ENCODE results near the gene TNN. TPM values are rescaled to one million over a fixed set of nuclear protein-coding genes. Genes with fewer than 3 reads are reported as not detected.

The TNN gene
- total and polyA plus RNA-seq, 8 donors, result 0.38 to 2.5 (median 1.9) TPM; not detected in 1

- TF ChIP-seq CTCF (IDR thresholded peaks at IDR 0.05), result no peak
- intact Hi-C loops (cut with DNase I), result no loop called here
- no peak for ATAC-seq
- no peaks in the 10 kb centered on the region for H3K27me3 ChIP-seq
- H3K9me3 ChIP-seq, result no peaks in the 10 kb centered on the region
- H3K4me1 ChIP-seq, result peaks cover 0 to 9% of the 10 kb centered on the region in 2 donors
- DNase-seq, result no peak
- H3K4me3 ChIP-seq, result no peak overlapping the region
- H3K36me3 ChIP-seq, result peaks cover 0 to 81% of the 10 kb centered on the region in 2 donors
- H3K27ac ChIP-seq, result no peak overlapping the region
These were observed 97.1 kb downstream of the TNN start for GRCh38 chr1:175164751-175165150.

- H3K4me1 ChIP-seq, result peaks cover 0 to 20% of the 10 kb centered on the region in 2 donors
- H3K9me3 ChIP-seq, result no peaks in the 10 kb centered on the region
- H3K27ac ChIP-seq, result peak overlapping the region in 1 of 2 donors; percentile 14
- no peak for TF ChIP-seq CTCF (IDR thresholded peaks at IDR 0.05)
- no peak overlapping the region for H3K4me3 ChIP-seq
- DNase-seq (no peak), ATAC-seq (no peak)
- intact Hi-C loops (cut with DNase I), result no loop called here
- H3K36me3 ChIP-seq, result peaks cover 0 to 65% of the 10 kb centered on the region in 2 donors
- H3K27me3 ChIP-seq, result no peaks in the 10 kb centered on the region
These were observed 99.1 kb downstream of the TNN start for GRCh38 chr1:175166746-175167145.

DNA sequence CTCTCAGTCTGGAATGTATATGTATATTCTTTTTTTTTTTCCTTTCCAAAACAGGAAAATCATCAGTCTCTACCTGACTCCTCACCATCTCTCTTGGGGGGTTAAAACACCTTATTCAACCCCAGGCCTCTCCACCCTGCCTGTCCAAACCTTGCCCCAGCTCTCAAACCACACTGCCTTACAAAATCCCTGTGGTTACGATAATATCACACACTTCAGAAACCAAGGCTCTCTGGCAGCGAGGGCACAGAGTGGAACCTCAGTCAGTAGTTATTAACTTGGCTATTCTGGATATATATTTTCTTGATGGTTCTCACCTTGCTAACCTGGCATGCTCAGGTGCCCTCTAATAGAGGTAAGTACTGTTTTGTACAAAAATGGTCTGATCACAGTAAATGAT is 100.2 kb downstream of the TNN start:
- TF ChIP-seq CTCF (IDR thresholded peaks at IDR 0.05), result no peak
- Histone ChIP-seq H3K9me3 (no peaks in the 10 kb centered on the region), H3K27me3 (no peaks in the 10 kb centered on the region), H3K4me1 (peaks cover 0 to 23% of the 10 kb centered on the region in 2 donors), H3K4me3 (no peak overlapping the region), H3K27ac (no peak overlapping the region), H3K36me3 (peaks cover 0 to 65% of the 10 kb centered on the region in 2 donors)
- DNase-seq (no peak), ATAC-seq (no peak)
- intact Hi-C loops (cut with DNase I), result no loop called here

- no peak for TF ChIP-seq CTCF (IDR thresholded peaks at IDR 0.05)
- DNase-seq, result no peak
- ATAC-seq, result no peak
- H3K4me1 ChIP-seq, result peaks cover 0 to 23% of the 10 kb centered on the region in 2 donors
- intact Hi-C loops (cut with DNase I), result no loop called here
- no peaks in the 10 kb centered on the region for H3K9me3 ChIP-seq
- H3K4me3 ChIP-seq, result no peak overlapping the region
- H3K36me3 ChIP-seq, result peaks cover 0 to 60% of the 10 kb centered on the region in 2 donors
- H3K27ac ChIP-seq, result peak overlapping the region in 1 of 2 donors; percentile 72
- H3K27me3 ChIP-seq, result no peaks in the 10 kb centered on the region
These were observed 101.1 kb downstream of the TNN start for GRCh38 chr1:175168782-175169181.

DNA sequence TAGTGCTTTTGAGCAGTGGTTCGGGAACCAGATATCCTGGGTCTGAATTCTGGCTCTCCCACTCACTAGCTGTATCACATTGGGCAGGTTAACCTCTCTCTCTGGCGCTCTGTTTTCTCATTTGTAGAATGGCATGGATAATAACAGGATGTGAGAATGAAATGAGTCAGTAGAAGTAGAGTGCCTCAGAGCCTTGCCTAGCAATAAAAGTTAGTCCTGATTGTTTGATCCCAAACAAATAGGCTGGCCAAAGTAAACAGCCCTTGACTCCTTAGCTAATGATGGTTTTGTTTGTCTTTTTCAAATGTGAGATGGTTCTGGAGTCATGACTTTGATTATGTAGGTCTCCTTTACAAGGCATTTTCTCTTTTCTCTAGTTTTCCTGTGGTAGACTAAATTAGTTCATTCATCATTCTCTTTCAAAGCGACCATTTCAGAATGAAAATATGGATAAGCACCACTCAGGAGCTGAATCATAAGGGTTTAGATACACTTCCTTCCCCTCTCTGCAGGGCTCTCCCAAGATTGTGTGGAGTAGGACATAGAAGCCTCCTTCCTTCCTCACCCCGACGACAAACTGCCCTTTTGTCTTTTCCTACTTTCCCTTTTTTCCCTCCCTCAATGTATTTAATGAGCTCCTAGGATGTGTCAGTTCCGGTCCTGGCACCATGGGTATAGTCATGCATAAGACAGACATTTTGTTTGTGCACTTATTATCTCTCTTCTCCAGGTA is 101.8 kb downstream of the TNN start:
- Histone ChIP-seq H3K36me3 (peaks cover 0 to 60% of the 10 kb centered on the region in 2 donors), H3K4me3 (no peak overlapping the region), H3K27ac (peak overlapping the region in 1 of 2 donors; percentile 72), H3K9me3 (no peaks in the 10 kb centered on the region), H3K4me1 (peaks cover 0 to 27% of the 10 kb centered on the region in 2 donors), H3K27me3 (no peaks in the 10 kb centered on the region)
- TF ChIP-seq CTCF (IDR thresholded peaks at IDR 0.05), result no peak
- ATAC-seq, result peak; percentile 76
- intact Hi-C loops (cut with DNase I), result no loop called here
- DNase-seq, result no peak

All from left lung (tissue), 10 donors.